Liver (tissue), 9 donors: ENCODE results near the gene MAPK8IP2. TPM values are rescaled to one million over a fixed set of nuclear protein-coding genes. Genes with fewer than 3 reads are reported as not detected.

Experiments
- DNase-seq: peaks from one replicate; pipeline ENCODE4 v3.0.0-alpha.2; 2017; ENCODE audit warnings: low spot score
- H3K27ac ChIP-seq, 2 donors: one replicate each; pipeline ENCODE4 v1.7.0; 2013; ENCODE audit warnings: inconsistent platforms in 2 of 2, low read length in 2 of 2, control low read depth in 1 of 2, low read depth in 1 of 2, mild to moderate bottlenecking in 1 of 2
- H3K27me3 ChIP-seq, 4 donors: one replicate each; pipeline versions ENCODE4 v1.6.1 to v1.7.0; 2013; ENCODE audit warnings: low read length in 3 of 4, inconsistent platforms in 1 of 4, mild to moderate bottlenecking in 1 of 4, moderate library complexity in 1 of 4; ENCODE audit not compliant: control insufficient read depth in 4 of 4, insufficient read depth in 4 of 4
- H3K36me3 ChIP-seq, 4 donors: one replicate each; pipeline versions ENCODE4 v1.6.1 to v1.7.0; 2013; ENCODE audit warnings: low read length in 3 of 4, mild to moderate bottlenecking in 3 of 4, low read depth in 1 of 4, moderate library complexity in 1 of 4; ENCODE audit not compliant: control insufficient read depth in 4 of 4, insufficient read depth in 3 of 4
- H3K4me1 ChIP-seq, 4 donors: one replicate each; pipeline versions ENCODE4 v1.6.1 to v1.7.0; 2013; ENCODE audit warnings: low read length in 3 of 4, mild to moderate bottlenecking in 3 of 4, moderate library complexity in 1 of 4; ENCODE audit not compliant: control insufficient read depth in 4 of 4, insufficient read depth in 4 of 4
- H3K4me3 ChIP-seq, 3 donors: one replicate each; pipeline versions ENCODE4 v1.6.1 to v1.7.0; 2013; ENCODE audit warnings: low read length in 3 of 3, control low read depth in 1 of 3, low read depth in 1 of 3, mild to moderate bottlenecking in 1 of 3
- H3K9ac ChIP-seq, 2 donors: one replicate each; pipeline ENCODE4 v1.7.0; 2013; ENCODE audit warnings: low read length in 2 of 2, mild to moderate bottlenecking in 2 of 2, moderate library complexity in 2 of 2, control low read depth in 1 of 2, low read depth in 1 of 2
- H3K9me3 ChIP-seq, 4 donors: one replicate each; pipeline versions ENCODE4 v1.6.1 to v1.7.0; 2013; ENCODE audit warnings: low read length in 3 of 4; ENCODE audit not compliant: control insufficient read depth in 4 of 4
- EGR1 ChIP-seq, 2 donors: IDR thresholded peaks; 2 replicates each; pipeline ENCODE4 v1.6.1; 2016 to 2018; ENCODE audit warnings: antibody characterized with exemption in 2 of 2, low read depth in 2 of 2
- FOXA1 ChIP-seq: IDR thresholded peaks from 2 replicates; pipeline ENCODE4 v1.6.1; 2016; ENCODE audit warnings: antibody characterized with exemption
- FOXA2 ChIP-seq: IDR thresholded peaks from 2 replicates; pipeline ENCODE4 v1.6.1; 2016; ENCODE audit warnings: antibody characterized with exemption
- GABPA ChIP-seq, 2 donors: IDR thresholded peaks in 1 of 2; conservative IDR thresholded peaks in 1 of 2; 2 replicates each; pipeline ENCODE4 v1.6.1; 2016; ENCODE audit warnings: antibody characterized with exemption in 2 of 2, mild to moderate bottlenecking in 1 of 2, moderate library complexity in 1 of 2
- HNF4A ChIP-seq, 2 donors: conservative IDR thresholded peaks; 2 replicates each; pipeline ENCODE4 v1.6.1; 2016; ENCODE audit warnings: antibody characterized with exemption in 2 of 2, mild to moderate bottlenecking in 2 of 2
- HNF4G ChIP-seq: IDR thresholded peaks from 2 replicates; pipeline ENCODE4 v1.6.1; 2016; ENCODE audit warnings: antibody characterized with exemption
- JUND ChIP-seq, 2 donors: IDR thresholded peaks; 2 replicates each; pipeline ENCODE4 v1.6.1; 2016; ENCODE audit warnings: antibody characterized with exemption in 2 of 2
- NR2F2 ChIP-seq: IDR thresholded peaks from 2 replicates; pipeline ENCODE4 v1.6.1; 2016; ENCODE audit warnings: antibody characterized with exemption
- RAD21 ChIP-seq, 2 donors: IDR thresholded peaks; 2 replicates each; pipeline ENCODE4 v1.6.1; 2016; ENCODE audit warnings: antibody characterized with exemption in 2 of 2, mild to moderate bottlenecking in 2 of 2
- REST ChIP-seq: IDR thresholded peaks from 2 replicates; pipeline ENCODE4 v1.6.1; 2016; ENCODE audit warnings: antibody characterized with exemption, mild to moderate bottlenecking
- SP1 ChIP-seq: IDR thresholded peaks from 2 replicates; pipeline ENCODE4 v1.6.1; 2018; ENCODE audit warnings: antibody characterized with exemption, mild to moderate bottlenecking
- TAF1 ChIP-seq: conservative IDR thresholded peaks from 2 replicates; pipeline ENCODE4 v1.6.1; 2016; ENCODE audit warnings: antibody characterized with exemption, mild to moderate bottlenecking
- YY1 ChIP-seq: IDR thresholded peaks from 2 replicates; pipeline ENCODE4 v1.6.1; 2016; ENCODE audit warnings: antibody characterized with exemption, mild to moderate bottlenecking
- WGBS: extraction: QIAGEN DNeasy Blood & Tissue Kit; methylation state at CpG from one replicate; pipeline ENCODE4 v1.1.7; 2013; 5-methylcytosine and 5-hydroxymethylcytosine counted together
- polyA plus RNA-seq, 2 donors: library from polyadenylated mRNA; stranded (reverse) in 1 of 2; unstranded in 1 of 2; fragments of 200-250 nt in 1 of 2; fragments of >200 nt in 1 of 2; fragmentation: Nextera tagmentation in 1 of 2; extraction: Ambion mirVana in 1 of 2; gene quantifications; one replicate each; pipeline versions ENCODE4 v1.2.1 to v1.2.3, GENCODE V29; 2013 to 2015
- total RNA-seq, 2 donors: library from RNA; depleted of rRNA; stranded (reverse); fragments of >200 nt; gene quantifications; one replicate each; pipeline ENCODE4 v1.2.3, GENCODE V29; 2014
- TF ChIP-seq, protein P1 (sequence below): IDR thresholded peaks from 2 replicates; pipeline ENCODE4 v1.6.1; 2016; ENCODE audit warnings: antibody characterized with exemption
- TF ChIP-seq, protein P2 (sequence below): IDR thresholded peaks from 2 replicates; pipeline ENCODE4 v1.6.1; 2016; ENCODE audit warnings: antibody characterized with exemption
- TF ChIP-seq, protein P3 (sequence below): IDR thresholded peaks from 2 replicates; pipeline ENCODE4 v1.6.1; 2016; ENCODE audit warnings: antibody characterized with exemption
- donor health status: healthy.
- donor health status: healthy.
- donor health status: healthy.
- donor health status: healthy.
- donor health status: healthy.

Gene MAPK8IP2
- total and polyA plus RNA-seq, 4 donors: 0.04 to 0.37 (median 0.13) TPM

DNA sequence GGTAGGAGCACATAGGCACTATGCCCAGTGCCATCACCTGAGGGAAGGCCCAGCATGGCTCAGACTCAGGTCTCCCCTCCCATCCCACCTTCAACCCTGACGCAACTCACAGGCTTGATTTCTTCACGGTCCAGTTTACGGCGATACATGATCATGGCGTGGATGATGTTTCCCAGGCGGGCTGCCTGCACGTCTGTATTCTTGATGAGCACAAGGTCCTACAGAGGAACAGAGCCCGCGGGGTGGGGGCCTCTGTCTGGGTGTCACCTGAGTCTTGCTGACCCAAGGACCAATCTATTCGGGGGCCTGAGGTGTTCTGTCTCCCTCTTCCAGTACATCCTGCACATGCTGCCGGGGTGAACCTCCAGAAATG, 26.2 kb upstream of the MAPK8IP2 start (continued):
- TF ChIP-seq REST (no peak), YY1 (no peak), SP1 (no peak), HNF4G (no peak), HNF4A (conservative IDR thresholded peaks at IDR 0.05) (no peak), JUND (IDR thresholded peaks at IDR 0.05) (no peak), GABPA (IDR thresholded peaks at IDR 0.05 in 1 of 2, conservative IDR thresholded peaks at IDR 0.05 in 1 of 2) (no peak), NR2F2 (no peak), RAD21 (IDR thresholded peaks at IDR 0.05) (no peak), TAF1 (no peak)

DNA sequence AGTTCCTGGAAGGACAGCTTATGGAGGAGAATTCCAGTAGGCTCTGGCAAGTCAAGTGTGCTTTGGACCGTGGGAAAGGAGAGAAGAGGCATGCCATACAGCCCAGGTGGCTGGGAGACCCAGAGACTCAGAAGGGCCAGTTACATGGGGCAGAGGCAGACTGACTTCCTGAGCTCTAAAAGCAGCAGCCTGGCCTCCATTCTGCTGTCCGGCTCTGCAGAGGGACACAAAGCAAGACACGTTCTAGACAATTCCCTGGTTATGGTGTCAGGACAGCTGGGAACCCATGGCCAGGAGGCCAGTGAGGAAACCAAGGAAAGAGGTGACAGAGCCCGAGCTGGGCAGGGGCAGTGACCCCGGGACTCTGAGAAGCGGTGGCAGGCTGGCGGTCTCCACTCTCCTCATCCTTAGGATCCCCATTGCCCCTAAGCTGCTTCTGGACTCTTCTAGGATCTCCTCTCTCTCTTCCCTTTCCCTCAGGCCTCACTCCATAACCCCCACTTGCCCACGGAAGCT, 25.1 kb upstream of the MAPK8IP2 start:
- no peak for DNase-seq
- Histone ChIP-seq H3K4me1 (peaks cover 0 to 16% (median 13%) of the 10 kb centered on the region in 4 donors), H3K27me3 (no peaks in the 10 kb centered on the region), H3K27ac (no peak overlapping the region), H3K36me3 (peaks cover 0 to 11% (median under 1%) of the 10 kb centered on the region in 4 donors), H3K4me3 (no peak overlapping the region), H3K9me3 (no peaks in the 10 kb centered on the region), H3K9ac (no peak overlapping the region)
- no peak for TF ChIP-seq JUND (IDR thresholded peaks at IDR 0.05)
- TF ChIP-seq GABPA (IDR thresholded peaks at IDR 0.05 in 1 of 2, conservative IDR thresholded peaks at IDR 0.05 in 1 of 2): no peak
- TF ChIP-seq, protein P1, sequence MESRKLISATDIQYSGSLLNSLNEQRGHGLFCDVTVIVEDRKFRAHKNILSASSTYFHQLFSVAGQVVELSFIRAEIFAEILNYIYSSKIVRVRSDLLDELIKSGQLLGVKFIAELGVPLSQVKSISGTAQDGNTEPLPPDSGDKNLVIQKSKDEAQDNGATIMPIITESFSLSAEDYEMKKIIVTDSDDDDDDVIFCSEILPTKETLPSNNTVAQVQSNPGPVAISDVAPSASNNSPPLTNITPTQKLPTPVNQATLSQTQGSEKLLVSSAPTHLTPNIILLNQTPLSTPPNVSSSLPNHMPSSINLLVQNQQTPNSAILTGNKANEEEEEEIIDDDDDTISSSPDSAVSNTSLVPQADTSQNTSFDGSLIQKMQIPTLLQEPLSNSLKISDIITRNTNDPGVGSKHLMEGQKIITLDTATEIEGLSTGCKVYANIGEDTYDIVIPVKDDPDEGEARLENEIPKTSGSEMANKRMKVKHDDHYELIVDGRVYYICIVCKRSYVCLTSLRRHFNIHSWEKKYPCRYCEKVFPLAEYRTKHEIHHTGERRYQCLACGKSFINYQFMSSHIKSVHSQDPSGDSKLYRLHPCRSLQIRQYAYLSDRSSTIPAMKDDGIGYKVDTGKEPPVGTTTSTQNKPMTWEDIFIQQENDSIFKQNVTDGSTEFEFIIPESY: no peak
- TF ChIP-seq FOXA1: no peak
- no peak for TF ChIP-seq HNF4A (conservative IDR thresholded peaks at IDR 0.05)
- TF ChIP-seq, protein P2, sequence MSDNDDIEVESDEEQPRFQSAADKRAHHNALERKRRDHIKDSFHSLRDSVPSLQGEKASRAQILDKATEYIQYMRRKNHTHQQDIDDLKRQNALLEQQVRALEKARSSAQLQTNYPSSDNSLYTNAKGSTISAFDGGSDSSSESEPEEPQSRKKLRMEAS: no peak
- TF ChIP-seq, protein P3, sequence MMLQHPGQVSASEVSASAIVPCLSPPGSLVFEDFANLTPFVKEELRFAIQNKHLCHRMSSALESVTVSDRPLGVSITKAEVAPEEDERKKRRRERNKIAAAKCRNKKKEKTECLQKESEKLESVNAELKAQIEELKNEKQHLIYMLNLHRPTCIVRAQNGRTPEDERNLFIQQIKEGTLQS: no peak
- no peak for TF ChIP-seq FOXA2
- no peak for TF ChIP-seq EGR1 (IDR thresholded peaks at IDR 0.05; ENCODE audit: low read depth in 2 of 2)
- TF ChIP-seq REST: no peak
- no peak for TF ChIP-seq RAD21 (IDR thresholded peaks at IDR 0.05)
- TF ChIP-seq NR2F2: no peak
- no peak for TF ChIP-seq YY1
- TF ChIP-seq HNF4G: no peak
- TF ChIP-seq SP1: no peak
- WGBS: 92% methylated on average over 8 of the region's 8 CpGs
